ENCODE data around the gene NOPCHAP1. TPM values are rescaled to one million over a fixed set of nuclear protein-coding genes. Genes with fewer than 3 reads are reported as not detected.

Gene NOPCHAP1
- total RNA-seq, 1 experiment from 2014 or later, result 33.3 TPM

- Mint-ChIP-seq H3K36me3 (ENCODE audit: insufficient read depth, unreplicated experiment) (peaks cover 69% of the 10 kb centered on the region), H3K4me3 (ENCODE audit: unreplicated experiment) (no peak overlapping the region), H3K27ac (ENCODE audit: low read depth, unreplicated experiment) (peak overlapping the region; percentile 22), H3K9me3 (ENCODE audit: unreplicated experiment) (no peaks in the 10 kb centered on the region), H3K4me1 (ENCODE audit: insufficient read depth, unreplicated experiment) (no peaks in the 10 kb centered on the region), H3K27me3 (ENCODE audit: insufficient read depth, unreplicated experiment) (no peaks in the 10 kb centered on the region)
- no TSS peak for BruUV-seq (replicated peaks)
- no peak for TF ChIP-seq CTCF (IDR thresholded peaks at IDR 0.05; ENCODE audit: unreplicated experiment)
- no peak for DNase-seq (ENCODE audit: unreplicated experiment)
- intact Hi-C loops (cut with micrococcal nuclease), result no loop called here
- ChIA-PET CTCF (interaction anchor here (0.7 to 3.3 kb wide), 2 partner anchors 549 to 651 kb away, joined by 3 to 13 read pairs; no protein-coding TSS in a partner anchor), POLR2A (interaction anchor here (0.6 to 1.3 kb wide), 2 partner anchors 36 to 968 kb away, joined by 3 to 4 read pairs; no protein-coding TSS in a partner anchor)
Measured at GRCh38 chr12:105032703-105033357, 46.7 kb downstream of the NOPCHAP1 start.

- ChIA-PET CTCF (interaction anchor here (0.9 to 3.3 kb wide), 3 partner anchors 20 to 832 kb away, joined by 6 to 13 read pairs (median 6); no protein-coding TSS in a partner anchor), POLR2A (interaction anchor here (0.8 to 1.3 kb wide), 3 partner anchors 37 to 75 kb away, joined by 3 to 4 read pairs (median 4); partner anchors contain the start of gene SLC41A2)
- intact Hi-C loops (cut with micrococcal nuclease), result no loop called here
- Mint-ChIP-seq H3K4me1 (ENCODE audit: insufficient read depth, unreplicated experiment) (peaks cover 6% of the 10 kb centered on the region), H3K9me3 (ENCODE audit: unreplicated experiment) (no peaks in the 10 kb centered on the region), H3K36me3 (ENCODE audit: insufficient read depth, unreplicated experiment) (peaks cover 72% of the 10 kb centered on the region), H3K27ac (ENCODE audit: low read depth, unreplicated experiment) (no peak overlapping the region), H3K27me3 (ENCODE audit: insufficient read depth, unreplicated experiment) (no peaks in the 10 kb centered on the region), H3K4me3 (ENCODE audit: unreplicated experiment) (no peak overlapping the region)
- BruUV-seq (replicated peaks), result no TSS peak
- no peak for TF ChIP-seq CTCF (IDR thresholded peaks at IDR 0.05; ENCODE audit: unreplicated experiment)
- DNase-seq (ENCODE audit: unreplicated experiment), result no peak
Measured at GRCh38 chr12:105033851-105034250, 47.7 kb downstream of the NOPCHAP1 start.

Other genes with a start within 250 kb of the NOPCHAP1 start
- gene SLC41A2, start 28.0 kb upstream of the NOPCHAP1 start, total RNA-seq (2022), result 14.6 and 15.9 TPM in 2 replicates
- 165 TPM in 2 replicates for gene ALDH1L2, start 98.1 kb downstream of the NOPCHAP1 start, total RNA-seq (2022)
- gene WASHC4, start 121.4 kb downstream of the NOPCHAP1 start, total RNA-seq (2022), result 44.5 and 47.6 TPM in 2 replicates
- 32.5 and 35.5 TPM in 2 replicates for gene APPL2, start 249.9 kb downstream of the NOPCHAP1 start, total RNA-seq (2022)

Data from MCF 10A (cell line).